GM12878 (cell line): ENCODE data around the gene PTPRD. TPM values are rescaled to one million over a fixed set of nuclear protein-coding genes. Genes with fewer than 3 reads are reported as not detected.

Experiments
- ATAC-seq: fragments of 200-7000 bp; cut with Tn5 transposase; 3 replicates; pipeline ENCODE4 v1.9.1; 2020; ENCODE audit warnings: mild to moderate bottlenecking, moderate library complexity
- BruUV-seq: library from RNA; stranded (reverse); fragments of 400-500 nt; replicated peaks from 2 replicates; lab custom pipeline; 2021; lab: Mats Ljungman, UMichigan
- CTCF ChIA-PET: fragments of 300-600 bp; sonication (Branson Sonifier 250); formaldehyde crosslinking; extraction: SDS; loops from one replicate; lab custom pipeline; 2021; ENCODE audit warnings: inconsistent platforms; lab: Yijun Ruan, JAX
- POLR2A ChIA-PET: fragments of 350-600 bp; formaldehyde crosslinking; extraction: SDS; loops from one replicate; lab custom pipeline; 2021; ENCODE audit warnings: inconsistent platforms; lab: Charles Lee
- RAD21 ChIA-PET: fragments of 300-600 bp; sonication (Branson Sonifier 250); formaldehyde crosslinking; loops from one replicate; lab custom pipeline; 2023; ENCODE audit warnings: antibody characterized with exemption; ENCODE audit not compliant: unreplicated experiment; lab: Charles Lee
- SMC1A ChIA-PET: fragments of 300-600 bp; sonication (Branson Sonifier 250); formaldehyde crosslinking; loops from one replicate; lab custom pipeline; 2023; ENCODE audit not compliant: unreplicated experiment, uncharacterized antibody; lab: Charles Lee
- DNase-seq: peaks from one replicate; pipeline ENCODE4 v3.0.0-alpha.2; 2011; ENCODE audit warnings: low read depth, low spot score
- FAIRE-seq: peaks from 3 replicates; lab custom pipeline; 2011; peaks lifted over from hg19 to GRCh38; lab: Jason Lieb, UNC
- H2AFZ ChIP-seq: 2 replicates; pipeline ENCODE4 v1.6.0; 2011; ENCODE audit warnings: low read depth, low read length, control low read depth; ENCODE audit not compliant: control insufficient read depth
- H3K27ac ChIP-seq: 2 replicates; pipeline ENCODE4 v1.5.1; 2011; ENCODE audit warnings: control low read depth; ENCODE audit not compliant: control insufficient read depth, insufficient read depth
- H3K27me3 ChIP-seq, 2 experiments: replicated peaks in 1 of 2; 2 replicates each; pipeline versions ENCODE4 v1.6.0 to v1.6.1; 2011; ENCODE audit warnings: low read length in 1 of 2; ENCODE audit not compliant: control insufficient read depth in 2 of 2, insufficient read depth in 2 of 2
- H3K36me3 ChIP-seq, 2 experiments: 2 replicates each; pipeline ENCODE4 v1.5.1; 2011; ENCODE audit warnings: low read length in 1 of 2; ENCODE audit not compliant: control insufficient read depth in 2 of 2, insufficient read depth in 2 of 2
- H3K4me1 ChIP-seq: 2 replicates; pipeline ENCODE4 v1.6.1; 2011; ENCODE audit warnings: mild to moderate bottlenecking, low read length, moderate library complexity, mixed read lengths; ENCODE audit not compliant: control insufficient read depth, insufficient read depth
- H3K4me2 ChIP-seq: 2 replicates; pipeline ENCODE4 v1.6.0; 2011; ENCODE audit warnings: control low read depth; ENCODE audit not compliant: control insufficient read depth, insufficient read depth
- H3K4me3 ChIP-seq: fragments of 200-600 bp; sonication (generic); 2 replicates; pipeline ENCODE4 v1.5.1; 2016
- H3K79me2 ChIP-seq: 2 replicates; pipeline ENCODE4 v1.6.0; 2011; ENCODE audit warnings: low read length; ENCODE audit not compliant: control insufficient read depth, insufficient read depth
- H3K9ac ChIP-seq: 2 replicates; pipeline ENCODE4 v1.8.0; 2011; ENCODE audit warnings: low read length, control low read depth, mixed read lengths; ENCODE audit not compliant: control insufficient read depth, insufficient read depth
- H3K9me3 ChIP-seq: replicated peaks from 3 replicates; pipeline ENCODE4 v1.5.1; 2011; ENCODE audit warnings: mild to moderate bottlenecking, low read length; ENCODE audit not compliant: control insufficient read depth, insufficient read depth
- H4K20me1 ChIP-seq: 2 replicates; pipeline ENCODE4 v1.6.0; 2011; ENCODE audit not compliant: control insufficient read depth, insufficient read depth
- CBFB ChIP-seq: IDR thresholded peaks from 2 replicates; pipeline ENCODE4 v1.6.1; 2016; ENCODE audit warnings: antibody characterized with exemption, low read depth
- EZH2 ChIP-seq: IDR thresholded peaks from 2 replicates; pipeline ENCODE4 v1.6.1; 2012; ENCODE audit warnings: low read depth, mild to moderate bottlenecking, control low read depth, inconsistent platforms, low read length, borderline replicate concordance; ENCODE audit not compliant: control insufficient read depth
- HSF1 ChIP-seq: fragments of 150-350 bp; IDR thresholded peaks from 2 replicates; pipeline ENCODE4 v1.6.1; 2014; ENCODE audit warnings: mild to moderate bottlenecking, low read depth, low read length
- IRF3 ChIP-seq: fragments of 450-650 bp; IDR thresholded peaks from 2 replicates; pipeline ENCODE4 v1.6.1; 2014; ENCODE audit warnings: mild to moderate bottlenecking
- MYB ChIP-seq: fragments of 150-350 bp; IDR thresholded peaks from 2 replicates; pipeline ENCODE4 v1.6.1; 2014; ENCODE audit warnings: mild to moderate bottlenecking, low read depth, low read length, borderline replicate concordance
- NFXL1 ChIP-seq: fragments of 450-650 bp; IDR thresholded peaks from 2 replicates; pipeline ENCODE4 v1.6.1; 2017; ENCODE audit warnings: antibody characterized with exemption, mild to moderate bottlenecking, borderline replicate concordance
- POLR2A ChIP-seq: IDR thresholded peaks from 2 replicates; pipeline ENCODE4 v1.6.1; 2011; ENCODE audit warnings: low read depth, mild to moderate bottlenecking, low read length
- RAD21 ChIP-seq: IDR thresholded peaks from 2 replicates; pipeline ENCODE4 v1.6.1; 2011; ENCODE audit warnings: mild to moderate bottlenecking, low read depth, low read length, moderate library complexity; ENCODE audit not compliant: insufficient read depth
- SIN3A ChIP-seq: IDR thresholded peaks from 2 replicates; pipeline ENCODE4 v1.6.1; 2012; ENCODE audit warnings: low read depth, low read length, improper control_type of control experiment
- SMAD1 ChIP-seq: fragments of 450-650 bp; IDR thresholded peaks from 2 replicates; pipeline ENCODE4 v1.6.1; 2018; ENCODE audit warnings: mild to moderate bottlenecking, low read depth; ENCODE audit not compliant: partially characterized antibody
- SMC3 ChIP-seq: IDR thresholded peaks from 2 replicates; pipeline ENCODE4 v1.6.1; 2011; ENCODE audit warnings: low read length, improper control_type of control experiment, borderline replicate concordance
- TCF12 ChIP-seq: IDR thresholded peaks from 2 replicates; pipeline ENCODE4 v1.6.1; 2011; ENCODE audit warnings: low read depth, mild to moderate bottlenecking, low read length
- TCF7 ChIP-seq: IDR thresholded peaks from 2 replicates; pipeline ENCODE4 v1.6.1; 2014; ENCODE audit warnings: antibody characterized with exemption, borderline replicate concordance
- ZSCAN29 ChIP-seq: fragments of 450-650 bp; IDR thresholded peaks from 2 replicates; pipeline ENCODE4 v1.6.1; 2017; ENCODE audit warnings: mild to moderate bottlenecking, moderate library complexity
- WGBS: methylation state at CpG from one replicate; pipeline ENCODE4 v1.1.6; 2016; ENCODE audit warnings: low lambda C conversion rate; ENCODE audit not compliant: insufficient replicate concordance, insufficient coverage; ENCODE audit errors: missing lambda C conversion rate; 5-methylcytosine and 5-hydroxymethylcytosine counted together
- in situ Hi-C: fragments of 300-500 bp; cut with MboI; formaldehyde crosslinking; loops from 9 replicates; pipeline ENCODE4 v1.14.3; 2018; ENCODE audit warnings: mixed read lengths
- intact Hi-C: fragments of 100-400 bp; cut with micrococcal nuclease; formaldehyde crosslinking; loops from one replicate; pipeline ENCODE4 v1.14.2; 2022; ENCODE audit not compliant: unreplicated experiment
- polyA plus RNA-seq, 11 experiments: library from polyadenylated mRNA; depleted of rRNA in 4 of 11; unstranded in 6 of 11; stranded (reverse) in 5 of 11; fragments of >200 nt; fragmentation: Nextera tagmentation in 4 of 11; fragmentation: Illumina TruSeq in 1 of 11; extraction: Ambion mirVana in 4 of 11; extraction: Trizol in 1 of 11; gene quantifications; 1 replicate in 1 of 11; 2 replicates in 10 of 11; pipeline versions ENCODE4 v1.2.1 to v1.2.3, GENCODE V29; 2011 to 2016; ENCODE audit warnings: inconsistent platforms in 2 of 11, missing spikeins in 2 of 11, low read depth in 1 of 11
- total RNA-seq, 4 experiments: library from RNA; depleted of rRNA in 3 of 4; stranded (reverse); fragments of >200 nt in 3 of 4; fragmentation: Illumina TruSeq in 1 of 4; extraction: Trizol in 1 of 4; gene quantifications; 2 replicates each; pipeline versions ENCODE4 v1.2.1 to v1.2.3, GENCODE V29; 2013 to 2021

PTPRD gene
- total and polyA plus RNA-seq, 10 of the 15 experiments (the other 5 are each of a cell fraction or from before 2014, with no cell fraction given): under 0.01 to 0.05 (median 0.01) TPM; not detected in 7

- FAIRE-seq: no peak
These were observed 500.0 kb downstream of the PTPRD start for GRCh38 chr9:10112798-10113197.

GRCh38 chr9:10112070-10112469 is 500.7 kb downstream of the PTPRD start:
- Histone ChIP-seq H3K27me3 (no peaks in the 10 kb centered on the region; a peak in 1 of 4 replicates), H3K27ac (no peak overlapping the region), H2AFZ (no peak overlapping the region), H3K9ac (no peak overlapping the region), H3K4me2 (no peak overlapping the region), H3K4me3 (no peak overlapping the region), H3K4me1 (no peaks in the 10 kb centered on the region), H3K79me2 (no peaks in the 10 kb centered on the region), H3K36me3 (no peaks in the 10 kb centered on the region), H3K9me3 (no peaks in the 10 kb centered on the region), H4K20me1 (no peaks in the 10 kb centered on the region)
- WGBS: 0% methylated on average over 2 of the region's 2 CpGs
- no TSS peak for BruUV-seq
- RAD21 ChIA-PET: no interaction called here
- SMC1A ChIA-PET: interaction anchor here (0.6 kb wide), 1 partner anchor 177 kb away, joined by 3 read pairs; no protein-coding TSS in a partner anchor
- ATAC-seq (no peak), FAIRE-seq (no peak), DNase-seq (no peak)
- POLR2A ChIA-PET: no interaction called here
- CTCF ChIA-PET: no interaction called here
- intact Hi-C loops (no loop called here), in situ Hi-C loops (no loop called here)
- no peak for TF ChIP-seq CBFB
- no peak for TF ChIP-seq MYB
- no peak for TF ChIP-seq IRF3
- no peak for TF ChIP-seq RAD21
- no peak for TF ChIP-seq POLR2A
- TF ChIP-seq TCF7: no peak
- no peak for TF ChIP-seq ZSCAN29
- TF ChIP-seq SMAD1: no peak
- no peak for TF ChIP-seq NFXL1
- TF ChIP-seq SMC3: no peak
- TF ChIP-seq TCF12: no peak

More at GRCh38 chr9:10112798-10113197, 500.0 kb downstream of the PTPRD start:
- ChIA-PET POLR2A (interaction anchor here (0.5 kb wide), 1 partner anchor 1038 kb away, joined by 4 read pairs; no protein-coding TSS in a partner anchor), RAD21 (no interaction called here), CTCF (no interaction called here), SMC1A (no interaction called here)
- no peak overlapping the region for H2AFZ ChIP-seq
- no peaks in the 10 kb centered on the region for H3K36me3 ChIP-seq
- no peaks in the 10 kb centered on the region; a peak in 1 of 4 replicates for H3K27me3 ChIP-seq
- no peak for ATAC-seq
- H3K4me2 ChIP-seq: no peak overlapping the region
- in situ Hi-C loops (no loop called here), intact Hi-C loops (no loop called here)
- H4K20me1 ChIP-seq: no peaks in the 10 kb centered on the region
- H3K9me3 ChIP-seq: no peaks in the 10 kb centered on the region
- H3K27ac ChIP-seq: no peak overlapping the region
- H3K4me3 ChIP-seq: no peak overlapping the region
- H3K4me1 ChIP-seq: no peaks in the 10 kb centered on the region
- no peaks in the 10 kb centered on the region for H3K79me2 ChIP-seq
- TF ChIP-seq EZH2: no peak
- no peak for TF ChIP-seq HSF1
- TF ChIP-seq SIN3A: no peak
- DNase-seq: no peak
- no TSS peak for BruUV-seq
- WGBS: 13% methylated on average over 4 of the region's 4 CpGs
- no peak overlapping the region for H3K9ac ChIP-seq
